Skeletal muscle satellite cell (primary cell): Measurements from ENCODE around the gene GUK1.

Experiments used
- H3K27me3 ChIP-seq: 2 replicates; pipeline ENCODE4 v1.7.0; 2013; ENCODE audit warnings: low read length; ENCODE audit not compliant: control insufficient read depth, insufficient read depth
- H3K36me3 ChIP-seq: 2 replicates; pipeline ENCODE4 v1.7.0; 2013; ENCODE audit warnings: mild to moderate bottlenecking, control low read depth, low read length; ENCODE audit not compliant: insufficient read depth
- H3K4me1 ChIP-seq: 2 replicates; pipeline ENCODE4 v1.7.0; 2013; ENCODE audit warnings: low read length; ENCODE audit not compliant: control insufficient read depth, insufficient read depth
- H3K4me2 ChIP-seq: 2 replicates; pipeline ENCODE4 v1.7.0; 2013; ENCODE audit warnings: mild to moderate bottlenecking, low read length
- H3K4me3 ChIP-seq: 2 replicates; pipeline ENCODE4 v1.7.0; 2013; ENCODE audit warnings: low read length
- H3K9ac ChIP-seq: 2 replicates; pipeline ENCODE4 v1.7.0; 2013; ENCODE audit warnings: mild to moderate bottlenecking, low read depth, low read length, moderate library complexity
- H3K9me3 ChIP-seq: replicated peaks from 2 replicates; pipeline ENCODE4 v1.7.0; 2013; ENCODE audit warnings: mild to moderate bottlenecking, control low read depth, low read length

The GUK1 gene

DNA sequence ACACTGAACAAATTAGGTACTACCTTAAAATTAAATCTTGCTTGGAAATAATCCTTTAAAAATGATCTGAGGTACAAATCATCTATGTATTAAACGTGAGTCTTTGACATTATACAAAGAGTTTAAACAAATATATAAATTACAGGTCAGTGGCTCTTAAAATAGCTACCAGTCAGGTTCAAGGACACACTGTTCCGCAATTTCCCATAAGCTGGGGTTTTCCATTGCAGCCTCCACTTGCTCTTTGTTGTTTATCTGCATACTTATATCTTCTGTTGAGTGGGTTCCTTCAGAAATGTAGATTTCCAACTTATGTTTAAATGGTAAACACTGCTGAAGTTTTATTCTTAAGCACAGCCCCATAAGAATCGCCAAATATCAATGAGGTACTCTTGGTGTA is 25.3 kb upstream of the GUK1 start:
- Histone ChIP-seq H3K36me3 (no peaks in the 10 kb centered on the region), H3K4me2 (no peak overlapping the region), H3K9me3 (no peaks in the 10 kb centered on the region), H3K4me1 (peaks cover 3% of the 10 kb centered on the region), H3K9ac (no peak overlapping the region), H3K4me3 (no peak overlapping the region), H3K27me3 (no peaks in the 10 kb centered on the region)

DNA sequence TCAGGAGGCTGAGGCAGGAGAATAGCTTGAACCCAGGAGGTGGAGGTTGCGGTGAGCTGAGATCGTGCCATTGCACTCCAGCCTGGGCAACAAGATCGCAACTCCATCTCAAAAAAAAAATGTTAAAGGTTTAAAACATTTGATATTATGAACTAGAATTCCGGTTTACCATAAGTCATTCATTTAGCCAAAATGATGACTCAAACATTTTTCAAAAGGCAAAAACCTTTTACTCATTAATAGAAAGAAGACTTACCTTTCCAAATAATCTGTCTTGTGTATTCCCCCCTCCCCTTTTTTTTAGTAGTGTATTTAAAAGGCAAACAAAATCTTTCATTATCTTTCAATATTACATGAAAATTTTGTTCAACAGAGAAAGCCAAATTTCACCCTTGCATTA is 22.7 kb upstream of the GUK1 start:
- Histone ChIP-seq H3K27me3 (peaks cover 6% of the 10 kb centered on the region), H3K4me1 (no peaks in the 10 kb centered on the region), H3K9ac (no peak overlapping the region), H3K4me2 (no peak overlapping the region), H3K9me3 (no peaks in the 10 kb centered on the region), H3K36me3 (no peaks in the 10 kb centered on the region), H3K4me3 (no peak overlapping the region)

DNA sequence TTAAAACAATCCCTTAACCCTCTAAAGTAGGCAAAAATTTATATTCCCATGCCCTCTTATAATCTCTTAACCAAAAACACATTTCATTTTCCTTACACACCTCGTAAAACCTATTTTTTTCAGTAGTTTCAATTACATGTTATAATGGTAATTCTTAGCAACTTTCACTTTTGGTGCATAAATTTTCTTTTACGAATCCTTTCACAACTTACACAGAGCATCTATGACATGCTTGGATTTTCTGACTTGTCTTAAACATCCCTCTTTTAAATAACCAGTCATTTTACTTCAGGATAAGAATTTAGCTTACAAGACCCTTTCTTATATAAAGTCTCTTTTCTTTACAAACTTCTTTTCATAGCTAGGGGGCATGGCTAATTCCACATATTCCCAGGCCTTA is 22.0 kb upstream of the GUK1 start:
- no peak overlapping the region for H3K9ac ChIP-seq
- H3K27me3 ChIP-seq = peaks cover 8% of the 10 kb centered on the region
- H3K9me3 ChIP-seq = no peaks in the 10 kb centered on the region
- H3K36me3 ChIP-seq = no peaks in the 10 kb centered on the region
- no peak overlapping the region for H3K4me3 ChIP-seq
- no peak overlapping the region for H3K4me2 ChIP-seq
- H3K4me1 ChIP-seq = no peaks in the 10 kb centered on the region

- H3K4me2 ChIP-seq = no peak overlapping the region
- peaks cover 14% of the 10 kb centered on the region for H3K27me3 ChIP-seq
- no peak overlapping the region for H3K4me3 ChIP-seq
- no peaks in the 10 kb centered on the region for H3K9me3 ChIP-seq
- H3K36me3 ChIP-seq = no peaks in the 10 kb centered on the region
- H3K4me1 ChIP-seq = no peaks in the 10 kb centered on the region
- H3K9ac ChIP-seq = no peak overlapping the region
Observed at GRCh38 chr1:228120351-228120750, 19.7 kb upstream of the GUK1 start.

DNA sequence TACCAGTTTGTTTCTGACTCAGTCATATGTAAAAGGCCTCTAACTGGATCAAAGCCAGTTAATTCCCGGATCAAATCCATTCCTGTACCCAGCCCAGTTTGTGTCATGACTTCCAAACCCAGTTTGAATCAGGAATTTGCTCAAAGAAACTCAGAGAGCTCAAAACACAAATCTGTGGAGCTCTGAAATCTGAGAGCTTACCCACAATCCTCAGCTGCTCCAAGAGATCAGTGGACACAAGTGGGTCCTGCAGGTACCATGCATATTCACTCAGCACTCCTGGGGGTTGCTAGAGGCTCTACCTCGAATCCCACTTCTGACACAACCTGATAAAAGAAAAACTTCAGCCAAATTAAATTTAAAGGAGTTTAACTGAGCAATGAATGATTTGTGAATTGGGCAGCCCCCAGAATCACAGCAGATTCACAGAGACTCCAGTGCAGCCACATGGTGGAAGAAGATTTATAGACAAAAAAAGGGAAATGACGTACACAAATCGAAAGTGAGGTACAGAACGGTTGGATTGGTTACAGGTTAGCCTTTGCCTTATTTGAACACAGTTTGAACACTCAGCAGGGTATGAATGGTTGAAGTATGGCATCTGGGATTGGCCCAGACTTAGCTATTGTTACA is 19.1 kb upstream of the GUK1 start:
- no peaks in the 10 kb centered on the region for H3K4me1 ChIP-seq
- H3K4me3 ChIP-seq = no peak overlapping the region
- H3K36me3 ChIP-seq = no peaks in the 10 kb centered on the region
- no peaks in the 10 kb centered on the region for H3K9me3 ChIP-seq
- H3K9ac ChIP-seq = no peak overlapping the region
- H3K27me3 ChIP-seq = peaks cover 15% of the 10 kb centered on the region
- H3K4me2 ChIP-seq = no peak overlapping the region

- Histone ChIP-seq H3K4me1 (no peaks in the 10 kb centered on the region), H3K4me3 (no peak overlapping the region), H3K4me2 (no peak overlapping the region), H3K9me3 (no peaks in the 10 kb centered on the region), H3K9ac (no peak overlapping the region), H3K36me3 (no peaks in the 10 kb centered on the region), H3K27me3 (peaks cover 30% of the 10 kb centered on the region)
Observed at GRCh38 chr1:228122921-228123441, 17.1 kb upstream of the GUK1 start.

DNA sequence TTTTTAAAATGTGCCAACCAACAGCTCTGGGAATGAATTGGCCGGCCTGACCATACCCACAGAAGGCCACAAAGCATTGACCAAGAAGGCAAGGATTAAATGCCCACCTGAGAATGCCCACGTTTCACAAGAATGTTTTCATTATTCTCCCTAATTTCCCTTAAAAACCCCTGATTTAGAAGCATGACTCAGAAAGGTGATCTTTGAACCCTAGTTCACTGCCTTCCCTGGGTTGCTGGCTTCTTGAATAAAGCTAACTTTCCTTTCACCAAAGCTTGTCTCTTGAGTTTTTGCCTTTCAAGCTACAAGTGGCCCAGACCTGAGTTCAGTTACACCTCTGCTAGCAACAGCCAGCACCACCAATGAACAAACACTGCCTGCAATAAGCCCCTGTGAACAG is 16.6 kb upstream of the GUK1 start:
- no peak overlapping the region for H3K4me3 ChIP-seq
- H3K27me3 ChIP-seq = peaks cover 30% of the 10 kb centered on the region
- H3K9me3 ChIP-seq = no peaks in the 10 kb centered on the region
- no peaks in the 10 kb centered on the region for H3K4me1 ChIP-seq
- no peak overlapping the region for H3K4me2 ChIP-seq
- no peaks in the 10 kb centered on the region for H3K36me3 ChIP-seq
- H3K9ac ChIP-seq = no peak overlapping the region

GRCh38 chr1:228125185-228125584 is 14.9 kb upstream of the GUK1 start:
- H3K9ac ChIP-seq = no peak overlapping the region
- H3K27me3 ChIP-seq = peaks cover 36% of the 10 kb centered on the region
- H3K4me1 ChIP-seq = no peaks in the 10 kb centered on the region

GRCh38 chr1:228131766-228132165 is 8.3 kb upstream of the GUK1 start:
- peaks cover 47% of the 10 kb centered on the region for H3K27me3 ChIP-seq

More at GRCh38 chr1:228125185-228125584, 14.9 kb upstream of the GUK1 start:
- Histone ChIP-seq H3K9me3 (no peaks in the 10 kb centered on the region), H3K36me3 (no peaks in the 10 kb centered on the region), H3K4me3 (no peak overlapping the region), H3K4me2 (no peak overlapping the region)

GRCh38 chr1:228134591-228134990 is 5.5 kb upstream of the GUK1 start:
- no peak overlapping the region for H3K9ac ChIP-seq
- no peaks in the 10 kb centered on the region for H3K36me3 ChIP-seq
- H3K4me2 ChIP-seq = no peak overlapping the region
- no peaks in the 10 kb centered on the region for H3K9me3 ChIP-seq
- no peak overlapping the region for H3K4me3 ChIP-seq
- H3K27me3 ChIP-seq = peaks cover 41% of the 10 kb centered on the region
- H3K4me1 ChIP-seq = no peaks in the 10 kb centered on the region

More at GRCh38 chr1:228131766-228132165, 8.3 kb upstream of the GUK1 start:
- H3K36me3 ChIP-seq = no peaks in the 10 kb centered on the region
- H3K9me3 ChIP-seq = no peaks in the 10 kb centered on the region
- H3K4me2 ChIP-seq = no peak overlapping the region
- H3K4me3 ChIP-seq = no peak overlapping the region
- H3K4me1 ChIP-seq = no peaks in the 10 kb centered on the region
- no peak overlapping the region for H3K9ac ChIP-seq

DNA sequence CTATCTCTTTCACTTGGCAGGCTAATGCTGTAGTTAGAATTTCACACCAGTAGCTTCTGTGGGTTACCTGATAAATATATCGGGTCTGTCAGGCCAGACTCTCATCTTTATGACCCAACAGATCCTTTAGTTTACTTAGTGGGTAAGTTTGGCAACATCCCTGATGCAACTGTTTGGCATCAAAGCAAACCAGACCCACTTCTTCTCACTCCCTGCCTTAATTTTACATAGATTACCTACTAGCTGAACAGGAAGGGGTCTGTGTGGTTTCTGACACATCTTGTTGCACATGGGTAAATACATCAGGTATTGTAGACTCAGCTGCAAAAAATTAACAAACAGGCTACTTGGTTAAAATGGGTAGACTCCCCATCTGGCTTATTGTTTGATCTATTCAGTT is 3.2 kb upstream of the GUK1 start:
- H3K9me3 ChIP-seq = no peaks in the 10 kb centered on the region
- H3K4me3 ChIP-seq = no peak overlapping the region
- H3K4me1 ChIP-seq = peaks cover 4% of the 10 kb centered on the region
- no peak overlapping the region for H3K4me2 ChIP-seq
- peaks cover 40% of the 10 kb centered on the region for H3K27me3 ChIP-seq
- H3K36me3 ChIP-seq = peaks cover 5% of the 10 kb centered on the region
- no peak overlapping the region for H3K9ac ChIP-seq

GRCh38 chr1:228139406-228139930 is 611 bp upstream of the GUK1 start:
- peaks cover 15% of the 10 kb centered on the region for H3K36me3 ChIP-seq
- H3K4me2 ChIP-seq = peak overlapping the region; percentile 97
- peak overlapping the region; percentile 100 for H3K9ac ChIP-seq
- H3K4me1 ChIP-seq = peaks cover 30% of the 10 kb centered on the region
- peak overlapping the region; percentile 94 for H3K4me3 ChIP-seq
- H3K27me3 ChIP-seq = peaks cover 30% of the 10 kb centered on the region
- no peaks in the 10 kb centered on the region for H3K9me3 ChIP-seq
